ENCODE results near the gene SERPINA5.
A peak's percentile ranks its signal among the peaks of the same experiment; 100 is the strongest.

Gene SERPINA5

DNA sequence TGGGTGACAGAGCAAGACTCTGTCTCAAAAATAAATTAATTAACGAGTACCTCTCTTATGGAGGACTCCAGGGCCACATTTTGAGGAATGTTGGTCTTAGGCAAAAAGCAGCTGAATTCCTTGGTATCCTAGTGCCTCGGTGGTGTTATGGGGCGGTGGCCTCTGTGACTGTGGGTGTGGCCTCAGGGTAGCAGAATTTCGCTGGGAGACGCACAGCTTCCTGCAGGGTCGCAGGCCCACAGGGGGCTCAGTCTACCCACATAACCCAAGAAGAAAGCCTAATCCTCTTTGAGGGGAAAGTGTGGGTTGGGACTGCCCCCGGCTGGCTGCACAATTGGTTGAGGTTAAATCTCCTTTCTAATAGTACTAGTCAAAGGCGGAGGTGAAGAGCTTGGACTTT, 31.2 kb upstream of the SERPINA5 start:
- no peak for DNase-seq (ENCODE audit: low spot score)

DNA sequence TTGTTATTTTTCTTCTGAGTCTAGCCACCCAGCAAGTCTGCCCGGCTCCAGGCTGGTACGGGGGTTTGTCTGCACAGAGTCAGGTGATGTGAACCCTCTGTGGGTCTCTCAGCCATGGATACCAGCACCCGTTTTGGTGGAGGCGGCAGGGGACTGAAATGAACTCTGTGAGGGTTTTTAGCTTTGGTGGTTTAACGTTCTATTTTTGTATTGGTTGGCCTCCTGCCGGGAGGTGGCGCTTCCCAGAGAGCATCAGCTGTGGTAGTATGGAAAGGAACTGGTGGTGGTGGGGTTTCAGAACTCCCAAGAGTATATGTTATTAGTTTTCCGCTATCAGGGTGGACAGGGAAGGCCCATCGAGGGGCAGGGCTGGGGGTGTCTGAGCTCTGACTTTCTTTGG, 25.2 kb upstream of the SERPINA5 start:
- DNase-seq (ENCODE audit: low spot score): no peak

DNA sequence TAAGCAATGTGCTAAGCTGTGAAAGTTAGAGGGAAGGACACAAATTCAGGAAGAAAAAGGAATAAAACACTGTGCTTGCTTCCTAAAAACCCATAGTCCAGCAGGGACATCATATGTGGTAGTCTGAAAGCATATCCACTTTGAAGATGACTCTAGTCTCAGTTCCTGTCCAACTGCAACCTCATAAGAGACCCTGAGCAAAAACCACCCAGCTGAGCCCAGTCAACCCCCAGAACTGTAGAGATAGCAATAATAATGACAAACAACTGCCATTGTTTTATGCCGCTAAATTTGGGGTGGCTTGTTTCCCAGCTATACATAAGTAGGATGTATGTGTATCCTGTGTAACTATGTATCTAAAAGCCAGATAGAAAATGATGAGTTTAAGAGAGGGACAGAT, 23.9 kb upstream of the SERPINA5 start:
- DNase-seq (ENCODE audit: low spot score): no peak

DNA sequence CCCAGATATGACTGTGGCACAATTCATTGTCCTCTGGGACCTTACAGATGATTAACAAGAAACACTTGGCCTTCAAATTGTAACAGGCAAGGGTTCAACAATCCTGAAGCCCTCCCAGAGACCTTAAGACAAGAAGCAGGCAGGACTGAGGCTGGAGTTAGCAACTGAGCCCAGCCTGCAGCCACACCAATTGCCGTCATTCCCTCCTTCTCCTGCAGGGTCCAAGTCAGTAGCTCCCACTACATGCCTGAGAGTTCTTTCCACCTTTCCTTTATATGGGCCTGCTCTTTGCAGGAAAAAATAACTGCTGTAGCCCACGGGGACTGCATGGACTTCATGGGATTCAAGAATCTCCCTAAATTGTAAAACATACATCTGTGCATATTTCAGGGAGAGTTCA, 22.4 kb upstream of the SERPINA5 start:
- DNase-seq (ENCODE audit: low spot score): no peak

- peak; percentile 8 for DNase-seq (ENCODE audit: low spot score)
Observed at GRCh38 chr14:94559638-94560290, 21.5 kb upstream of the SERPINA5 start.

- no peak for DNase-seq (ENCODE audit: low spot score)
Observed at GRCh38 chr14:94560291-94560665, 20.9 kb upstream of the SERPINA5 start.

GRCh38 chr14:94560751-94561655, 20.2 kb upstream of the SERPINA5 start, which contains the start of gene SERPINA4:
Gene SERPINA4 (plus strand): TSS chr14:94561442. CDS start chr14:94563483, 2,041 bp downstream.
- no peak for DNase-seq (ENCODE audit: low spot score)

GRCh38 chr14:94561656-94562010, 19.6 kb upstream of the SERPINA5 start:
- DNase-seq (ENCODE audit: low spot score): no peak

- DNase-seq (ENCODE audit: low spot score): no peak
Observed at GRCh38 chr14:94562022-94562421, 19.2 kb upstream of the SERPINA5 start.

DNA sequence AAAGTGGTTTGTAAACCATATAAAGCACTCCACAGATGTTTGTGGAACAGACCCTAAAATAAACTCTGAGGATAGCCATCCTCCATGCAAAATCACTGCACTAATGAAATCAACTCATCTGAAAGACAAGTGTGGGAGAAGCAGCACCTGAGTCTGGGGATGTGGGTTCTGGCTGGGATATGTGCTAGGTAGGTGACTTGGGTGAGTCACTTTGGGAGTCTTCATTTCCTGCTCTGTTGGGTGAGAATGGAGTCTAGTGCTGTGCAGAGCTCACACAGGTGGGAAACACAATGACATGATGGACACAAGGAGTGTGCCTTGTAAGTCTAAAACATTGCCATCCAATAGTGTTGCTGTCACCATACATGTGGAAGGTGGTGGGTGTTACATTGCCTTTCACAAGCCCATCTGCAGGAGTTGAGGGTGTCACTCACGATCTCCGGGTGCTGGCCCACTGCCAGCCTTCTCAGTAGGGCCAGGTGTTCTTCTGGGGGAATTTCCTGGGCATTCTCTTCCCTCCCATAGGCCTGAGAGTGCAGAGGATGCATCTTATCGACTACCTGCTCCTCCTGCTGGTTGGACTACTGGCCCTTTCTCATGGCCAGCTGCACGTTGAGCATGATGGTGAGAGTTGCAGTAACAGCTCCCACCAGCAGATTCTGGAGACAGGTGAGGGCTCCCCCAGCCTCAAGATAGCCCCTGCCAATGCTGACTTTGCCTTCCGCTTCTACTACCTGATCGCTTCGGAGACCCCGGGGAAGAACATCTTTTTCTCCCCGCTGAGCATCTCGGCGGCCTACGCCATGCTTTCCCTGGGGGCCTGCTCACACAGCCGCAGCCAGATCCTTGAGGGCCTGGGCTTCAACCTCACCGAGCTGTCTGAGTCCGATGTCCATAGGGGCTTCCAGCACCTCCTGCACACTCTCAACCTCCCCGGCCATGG, 18.0 kb upstream of the SERPINA5 start:
- no peak for DNase-seq (ENCODE audit: low spot score)

- no peak for DNase-seq (ENCODE audit: low spot score)
Observed at GRCh38 chr14:94564381-94564780, 16.8 kb upstream of the SERPINA5 start.

DNA sequence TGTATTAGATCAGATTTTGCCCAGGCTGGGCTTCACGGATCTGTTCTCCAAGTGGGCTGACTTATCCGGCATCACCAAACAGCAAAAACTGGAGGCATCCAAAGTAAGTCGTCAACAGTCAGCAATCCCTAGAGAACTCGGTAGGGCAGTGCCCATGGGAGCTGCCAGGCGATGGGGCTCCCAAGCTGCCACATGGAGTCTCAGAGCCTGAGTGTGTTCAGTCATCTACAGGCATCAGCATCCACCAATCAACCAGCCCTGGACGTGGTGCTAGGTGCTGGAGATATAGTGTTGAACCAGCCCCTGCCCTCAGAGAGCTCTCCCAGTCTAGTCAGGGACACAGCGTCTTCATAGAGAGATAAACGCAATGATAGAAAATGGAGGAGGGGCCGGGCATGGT, 13.0 kb upstream of the SERPINA5 start:
- no peak for DNase-seq (ENCODE audit: low spot score)

DNA sequence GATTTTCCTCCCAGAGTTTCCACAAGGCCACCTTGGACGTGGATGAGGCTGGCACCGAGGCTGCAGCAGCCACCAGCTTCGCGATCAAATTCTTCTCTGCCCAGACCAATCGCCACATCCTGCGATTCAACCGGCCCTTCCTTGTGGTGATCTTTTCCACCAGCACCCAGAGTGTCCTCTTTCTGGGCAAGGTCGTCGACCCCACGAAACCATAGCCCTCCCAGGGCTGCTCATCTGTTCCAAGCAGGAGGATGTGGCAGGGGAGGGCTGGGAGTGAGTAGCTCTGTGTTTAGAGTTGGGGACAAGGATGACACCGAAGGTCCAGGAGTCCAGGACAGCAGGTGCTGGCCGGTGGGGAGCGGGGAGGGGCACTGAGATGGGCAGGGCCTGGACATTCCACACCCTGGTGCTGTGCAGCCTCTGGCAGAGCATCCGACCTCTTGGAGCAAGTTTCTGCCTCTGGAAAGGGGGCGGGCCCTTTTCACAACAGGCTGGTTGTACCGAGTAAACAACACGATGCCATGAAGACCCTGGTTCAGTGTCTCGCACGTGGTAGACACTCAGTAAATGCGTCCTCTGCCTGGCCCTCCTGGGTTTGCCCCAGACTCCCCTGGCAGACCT, 11.7 kb upstream of the SERPINA5 start:
- no peak for DNase-seq (ENCODE audit: low spot score)

DNA sequence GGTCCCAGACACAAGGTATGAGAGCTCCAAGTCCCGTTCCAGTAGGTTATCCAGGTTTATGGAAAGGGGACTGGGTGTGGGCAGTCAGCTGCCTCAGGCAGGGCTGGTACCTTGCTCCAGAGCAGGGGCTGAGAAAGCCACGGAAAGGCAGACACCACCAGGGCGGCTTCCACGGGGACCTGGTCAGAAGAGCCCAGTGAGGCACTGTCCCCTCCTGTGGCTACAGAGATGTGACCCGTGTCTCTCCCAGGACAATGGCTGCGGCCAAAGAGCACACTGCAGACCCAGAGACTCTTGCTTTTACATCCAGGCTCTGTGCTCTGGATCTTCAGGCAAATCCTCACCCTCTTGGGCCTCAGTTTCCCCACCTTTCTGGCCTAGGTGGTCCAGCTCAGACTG, 11.2 kb upstream of the SERPINA5 start:
- DNase-seq (ENCODE audit: low spot score): no peak

GRCh38 chr14:94570440-94570839, 10.8 kb upstream of the SERPINA5 start:
- no peak for DNase-seq (ENCODE audit: low spot score)

GRCh38 chr14:94571395-94571794, 9.8 kb upstream of the SERPINA5 start:
- peak; percentile 15 for DNase-seq (ENCODE audit: low spot score)

DNA sequence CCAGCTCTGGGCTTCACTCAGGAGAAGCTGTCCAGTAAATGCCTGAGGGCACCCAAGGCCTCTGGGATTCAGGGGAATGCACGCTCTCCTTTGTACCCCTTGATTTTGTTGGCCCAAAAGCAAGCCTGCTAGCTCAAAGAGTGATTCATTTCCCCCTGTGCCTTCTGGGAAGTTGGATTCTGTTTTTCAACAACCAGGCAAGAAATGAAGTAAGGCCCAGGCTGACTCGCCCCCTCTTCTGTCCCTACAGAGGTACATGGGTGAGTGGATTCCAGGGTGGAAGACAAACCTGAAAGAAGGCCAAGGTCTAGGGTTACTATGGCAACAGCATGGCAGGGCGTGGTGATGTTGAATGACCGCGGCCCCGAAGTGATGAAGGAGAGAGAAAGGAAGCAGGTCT, 9.3 kb upstream of the SERPINA5 start:
- peak; percentile 11 for DNase-seq (ENCODE audit: low spot score)

- no peak for DNase-seq (ENCODE audit: low spot score)
Observed at GRCh38 chr14:94572637-94573303, 8.5 kb upstream of the SERPINA5 start.

DNA sequence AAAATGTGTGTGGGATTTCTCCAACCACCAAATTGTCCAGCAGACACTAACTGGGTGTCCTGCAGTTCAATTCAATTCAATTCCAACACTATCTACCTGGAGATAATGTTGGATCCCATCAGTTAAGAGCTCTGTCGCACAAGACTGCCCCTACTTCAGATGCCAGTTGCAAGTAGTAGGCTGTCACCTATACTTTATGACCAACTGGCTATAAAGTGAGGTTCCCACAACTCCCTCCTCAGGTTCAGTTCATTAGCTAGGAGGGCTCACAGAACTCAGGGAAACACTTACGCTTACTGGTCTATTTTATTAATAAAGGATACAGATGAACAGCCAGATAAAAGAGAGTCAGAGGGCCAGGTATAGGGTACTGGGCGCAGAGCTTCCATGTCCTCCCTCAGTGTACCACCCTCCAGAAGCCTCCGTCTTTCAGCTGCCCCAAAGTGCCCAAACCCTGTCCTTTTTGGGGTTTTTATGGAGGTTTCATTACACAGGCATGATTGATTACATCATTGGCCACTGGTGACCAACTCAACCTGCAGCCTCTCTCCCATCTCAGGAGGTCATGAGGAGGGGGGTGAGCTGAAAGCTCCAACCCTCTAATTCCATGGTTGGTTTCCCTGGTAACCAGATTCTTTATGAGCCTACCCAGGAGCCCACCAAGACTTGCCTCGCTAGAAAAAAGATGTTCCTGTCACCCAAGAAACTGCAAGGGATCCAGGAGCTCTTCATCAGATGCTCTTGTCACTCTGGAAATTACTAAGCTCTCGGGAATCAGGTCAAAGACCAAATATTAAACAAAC, 7.5 kb upstream of the SERPINA5 start:
- DNase-seq (ENCODE audit: low spot score): no peak

DNA sequence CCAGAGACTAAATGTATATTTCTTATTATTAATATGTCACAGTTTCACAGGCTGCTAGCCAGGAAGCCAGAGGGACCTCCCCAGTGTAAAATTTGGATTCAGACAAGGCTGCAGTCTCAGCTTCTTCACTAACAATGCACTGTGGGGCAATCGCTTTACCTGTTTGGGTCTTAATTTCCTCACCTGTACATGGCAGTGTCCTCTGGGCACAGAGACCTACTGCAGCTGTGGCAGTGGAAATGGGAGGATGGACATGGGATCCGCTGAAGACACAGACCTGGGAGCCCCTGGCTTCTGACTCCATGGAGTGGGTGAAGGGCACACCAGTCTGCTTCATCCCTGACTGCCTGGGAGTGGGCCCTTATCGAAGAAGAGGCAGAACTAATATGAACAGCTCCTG, 6.9 kb upstream of the SERPINA5 start:
- no peak for DNase-seq (ENCODE audit: low spot score)

Measured in globus pallidus (tissue), 1 donor.